GM21526 (cell line): ENCODE results near the gene ATP1A3.
"Not testable (repeated sequence)": the region's sequence is repeated elsewhere in the genome, so short reads cannot be mapped to it uniquely, and the experiment has no call there.

Source experiments
- ATAC-seq: cut with Tn5 transposase; IDR thresholded peaks from one replicate; pipeline ENCODE4 v1.9.1; 2021; ENCODE audit warnings: moderate library complexity; ENCODE audit not compliant: unreplicated experiment, low FRiP score

The ATP1A3 gene

DNA sequence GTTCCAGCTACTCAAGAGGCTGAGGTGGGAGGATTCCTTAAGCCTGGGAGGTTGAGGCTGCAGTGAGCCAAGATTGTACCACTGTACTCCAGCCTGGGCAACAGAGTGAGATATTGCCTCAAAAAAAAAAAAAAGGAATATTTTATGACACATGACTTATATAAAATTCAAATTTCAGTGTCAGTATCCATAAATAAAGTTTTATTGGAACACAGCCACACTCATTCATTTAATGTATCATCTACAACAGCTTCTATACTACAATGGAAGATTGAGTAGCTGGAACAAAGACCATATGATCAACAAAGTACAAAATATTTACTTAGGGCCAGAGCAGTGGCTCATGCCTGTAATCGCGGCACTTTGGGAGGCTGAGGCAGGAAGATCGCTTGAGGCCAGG, 18.7 kb upstream of the ATP1A3 start:
- ATAC-seq = not testable (repeated sequence)

DNA sequence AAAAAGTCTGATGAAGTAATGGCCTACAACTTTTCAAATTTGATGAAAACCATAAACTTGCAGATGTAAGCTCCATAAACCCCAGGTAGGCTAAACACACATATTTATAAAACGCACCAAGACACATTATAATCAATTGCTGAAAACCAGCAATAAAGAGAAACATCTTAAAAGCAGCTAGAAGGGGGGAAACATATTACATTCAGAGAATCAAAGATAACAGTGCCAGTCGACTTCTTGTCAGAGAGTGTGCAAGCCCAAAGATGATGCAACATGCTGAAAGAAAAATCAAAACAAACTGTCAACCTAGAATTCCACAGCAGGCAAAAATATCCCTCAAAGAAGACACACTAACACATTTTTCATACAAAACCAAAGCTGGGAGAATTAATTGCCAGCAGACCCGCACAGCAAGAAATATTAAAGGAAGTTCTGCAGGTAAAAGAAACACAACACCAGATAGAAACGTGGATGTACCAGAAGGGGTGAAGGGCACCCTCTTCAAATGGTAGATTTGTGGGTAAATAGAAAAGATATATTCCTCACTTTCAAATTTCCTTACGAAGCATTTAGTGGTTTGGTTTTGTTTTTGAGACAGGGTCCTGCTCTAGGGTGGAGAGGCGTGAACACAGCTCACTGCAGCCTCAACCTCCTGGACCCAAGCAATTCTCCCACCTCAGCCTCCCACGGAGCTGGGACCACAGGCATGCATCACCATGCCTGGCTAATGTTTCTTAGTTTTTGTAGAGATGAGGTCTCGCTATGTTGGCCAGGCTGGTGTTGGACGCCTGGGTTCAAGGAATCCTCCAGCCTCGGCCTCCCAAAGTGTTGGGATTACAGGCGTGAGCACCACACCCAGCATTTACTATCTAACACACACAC, 16.5 kb upstream of the ATP1A3 start:
- ATAC-seq = no peak

DNA sequence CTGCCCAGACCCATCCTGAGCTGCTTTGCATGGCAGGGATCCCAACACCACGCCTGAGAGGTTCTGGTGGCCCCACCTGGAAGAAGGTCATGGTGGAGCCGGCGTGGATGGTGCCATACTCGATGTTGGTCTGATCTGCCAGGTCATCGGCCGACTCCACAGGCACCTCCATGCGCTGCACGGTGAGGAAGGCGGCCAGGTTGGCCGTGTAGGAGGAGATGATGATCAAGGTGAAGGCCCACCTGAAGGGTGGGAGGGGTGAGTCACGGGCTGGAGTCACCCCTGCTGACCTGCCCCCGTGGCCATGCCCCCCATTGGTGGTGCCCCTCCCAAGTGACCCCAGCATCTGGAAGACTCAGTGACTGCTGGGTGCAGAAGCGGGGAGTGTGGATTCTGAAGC, 12.5 kb upstream of the ATP1A3 start:
- no peak for ATAC-seq

DNA sequence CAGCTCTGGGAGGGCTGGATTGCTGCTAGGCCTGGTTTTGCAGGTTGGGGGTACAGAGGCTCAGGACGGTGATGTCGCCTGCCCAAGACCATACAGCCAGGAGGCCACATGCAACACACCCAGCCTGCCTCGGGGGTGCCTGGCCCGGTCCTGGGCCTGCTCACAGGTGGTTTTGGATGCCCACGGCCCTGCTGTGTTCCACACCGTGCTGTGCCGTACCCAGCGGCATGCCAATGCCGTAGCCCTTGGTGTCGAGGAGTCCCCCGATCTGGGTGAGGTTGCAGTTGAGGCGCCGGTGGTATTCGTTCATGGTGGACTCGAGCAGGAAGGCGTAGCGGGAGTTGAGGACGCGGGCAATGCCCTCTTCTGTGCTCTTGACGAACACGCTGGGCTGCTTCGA, 11.5 kb upstream of the ATP1A3 start:
- no peak for ATAC-seq

DNA sequence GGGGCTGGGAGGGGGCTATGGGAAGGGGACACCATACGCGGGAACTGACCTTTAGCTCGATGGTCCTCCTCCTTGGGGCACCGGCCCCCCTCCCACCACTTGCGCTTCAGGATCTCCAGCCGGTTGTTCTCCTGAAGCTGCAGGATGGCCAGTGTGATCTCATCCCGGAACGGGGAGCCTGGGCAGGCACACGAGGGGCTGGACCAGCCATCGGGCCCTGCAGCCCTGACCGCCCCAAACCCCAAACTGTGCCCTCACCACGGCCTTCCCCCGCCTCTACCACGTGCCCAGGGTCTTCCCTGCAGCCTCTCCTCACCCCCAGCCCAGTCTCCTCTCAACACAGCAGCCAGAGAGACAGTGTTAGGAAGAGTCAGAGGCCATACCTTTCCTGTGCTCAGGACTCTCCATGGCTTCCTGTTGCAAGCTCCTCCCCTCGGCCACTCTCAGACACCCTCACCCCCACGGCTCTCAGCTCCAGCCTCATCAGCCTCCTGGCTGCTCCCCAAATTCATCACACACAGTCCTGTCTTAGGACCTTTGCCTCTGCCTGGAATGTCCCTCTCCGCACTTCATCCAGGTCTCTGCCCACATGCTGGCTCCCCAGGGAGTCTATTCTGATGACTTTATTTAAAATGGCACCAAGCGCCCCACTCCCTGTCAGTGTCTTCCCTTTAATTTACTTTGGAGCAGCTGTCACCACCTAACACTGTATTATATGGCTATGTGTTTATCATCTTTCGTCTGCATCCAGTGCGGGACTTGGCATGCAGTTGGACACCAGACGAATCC, 9.7 kb upstream of the ATP1A3 start:
- no peak for ATAC-seq

DNA sequence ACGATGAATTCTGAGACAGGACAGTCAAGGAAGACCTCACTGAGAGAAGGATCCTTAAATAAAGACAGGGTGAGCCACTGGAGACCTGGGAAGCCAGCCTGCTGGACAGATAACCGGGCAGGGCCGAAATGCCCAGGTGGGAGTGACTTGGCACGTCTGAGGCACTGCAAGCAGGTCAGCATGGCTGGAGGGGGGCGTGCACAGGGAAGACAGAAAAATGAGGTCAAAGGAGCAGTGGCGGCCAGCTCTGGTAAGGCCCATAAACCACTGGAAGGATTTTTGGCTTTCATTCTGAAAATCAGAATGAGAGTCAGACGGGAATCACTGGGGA, 5.8 kb upstream of the ATP1A3 start:
- no peak for ATAC-seq

DNA sequence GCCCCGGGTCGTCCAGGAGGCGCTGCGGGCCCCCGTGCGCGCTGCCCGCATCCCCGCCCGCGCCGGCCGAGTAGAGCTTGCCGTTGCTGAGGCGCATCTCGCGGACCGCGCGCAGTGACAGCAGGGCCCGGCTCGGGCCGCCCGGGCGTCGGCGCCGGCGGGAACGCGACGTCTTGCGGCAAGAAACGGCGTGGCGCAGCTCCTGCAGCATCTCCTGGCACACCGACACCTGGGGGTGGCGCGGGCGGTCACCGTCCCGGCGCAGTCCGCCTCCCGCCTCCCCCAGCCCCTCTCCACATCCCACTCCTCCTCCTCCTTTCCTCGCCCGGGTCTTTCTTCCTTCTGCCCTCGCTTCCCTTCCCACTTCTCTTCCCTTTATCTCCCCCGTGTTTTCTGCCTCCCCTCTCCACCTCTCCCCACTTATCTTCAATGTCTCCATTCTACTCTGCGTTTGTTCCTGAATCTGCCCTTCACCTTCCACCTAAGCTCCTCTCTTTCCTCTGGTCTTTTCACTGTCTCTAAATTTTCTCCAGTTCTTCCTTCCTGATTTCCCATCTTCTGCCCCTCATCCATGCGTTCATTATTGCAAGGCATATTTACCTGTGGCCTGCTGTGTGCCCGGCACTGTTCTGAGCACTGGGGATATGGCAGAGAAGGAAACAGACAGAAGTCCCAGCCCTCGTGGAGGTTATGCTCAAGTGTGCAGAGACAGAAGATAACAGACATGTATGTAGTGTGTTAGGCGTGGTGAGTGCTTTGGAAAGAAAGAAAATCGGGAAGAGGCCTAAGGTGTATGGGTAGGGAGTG, 5.2 kb upstream of the ATP1A3 start:
- ATAC-seq = no peak

DNA sequence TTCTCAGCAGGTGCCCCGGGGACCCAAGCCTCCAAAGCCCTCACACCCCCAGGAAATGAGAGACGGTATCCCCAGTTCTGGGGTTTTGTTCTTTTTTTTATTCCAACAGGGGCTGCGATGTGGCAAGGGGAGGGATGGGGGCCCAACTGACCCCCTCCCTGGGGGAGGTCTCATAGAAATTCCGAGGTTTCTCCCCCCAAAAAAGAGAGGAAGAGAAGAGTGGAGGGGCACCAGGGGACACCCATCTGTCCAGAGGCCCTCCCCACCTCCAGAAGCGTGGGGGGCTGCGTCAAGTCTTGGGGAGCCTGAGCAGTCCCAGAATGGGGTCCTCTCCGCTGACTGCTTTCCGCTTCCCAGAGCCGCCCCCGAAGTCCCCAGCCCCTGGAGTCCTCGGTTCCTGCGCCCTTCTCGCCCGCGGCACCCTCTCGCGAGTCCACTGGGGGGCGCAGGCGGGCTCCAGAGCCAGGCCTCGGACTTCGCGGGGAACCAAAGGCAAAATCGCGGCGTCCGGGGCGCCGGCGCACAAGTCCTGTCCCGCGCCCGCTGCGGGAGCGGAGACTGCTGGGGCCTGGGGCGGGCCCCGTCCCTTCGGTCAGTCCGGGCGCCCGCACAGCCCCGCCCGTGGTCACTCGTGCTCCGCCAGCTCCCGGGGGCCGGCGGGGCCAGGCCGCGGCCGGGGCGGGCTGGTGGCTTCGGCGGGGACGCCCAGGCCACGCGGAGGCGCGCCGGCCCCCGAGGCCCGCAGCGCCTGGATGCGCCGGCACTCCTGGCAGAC, 4.4 kb upstream of the ATP1A3 start:
- no peak for ATAC-seq

DNA sequence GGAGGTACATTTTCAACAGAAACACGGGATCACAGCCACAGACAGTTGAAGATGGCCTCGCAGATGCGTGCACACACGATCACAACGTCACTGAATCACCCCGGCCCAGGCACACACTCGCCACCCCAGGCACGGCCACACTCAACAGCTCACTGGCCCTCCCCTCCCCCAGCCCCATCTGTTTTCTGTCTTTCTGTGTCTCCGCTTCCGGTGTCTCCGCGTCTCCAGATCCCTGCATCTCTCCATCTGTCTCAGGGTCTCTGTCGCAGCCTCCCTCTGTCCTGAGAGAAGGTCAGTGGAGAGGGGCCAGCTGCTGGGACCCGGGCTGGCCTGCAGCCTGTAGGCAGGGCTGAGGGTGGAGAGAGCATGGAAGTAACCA, 3.8 kb upstream of the ATP1A3 start:
- no peak for ATAC-seq

DNA sequence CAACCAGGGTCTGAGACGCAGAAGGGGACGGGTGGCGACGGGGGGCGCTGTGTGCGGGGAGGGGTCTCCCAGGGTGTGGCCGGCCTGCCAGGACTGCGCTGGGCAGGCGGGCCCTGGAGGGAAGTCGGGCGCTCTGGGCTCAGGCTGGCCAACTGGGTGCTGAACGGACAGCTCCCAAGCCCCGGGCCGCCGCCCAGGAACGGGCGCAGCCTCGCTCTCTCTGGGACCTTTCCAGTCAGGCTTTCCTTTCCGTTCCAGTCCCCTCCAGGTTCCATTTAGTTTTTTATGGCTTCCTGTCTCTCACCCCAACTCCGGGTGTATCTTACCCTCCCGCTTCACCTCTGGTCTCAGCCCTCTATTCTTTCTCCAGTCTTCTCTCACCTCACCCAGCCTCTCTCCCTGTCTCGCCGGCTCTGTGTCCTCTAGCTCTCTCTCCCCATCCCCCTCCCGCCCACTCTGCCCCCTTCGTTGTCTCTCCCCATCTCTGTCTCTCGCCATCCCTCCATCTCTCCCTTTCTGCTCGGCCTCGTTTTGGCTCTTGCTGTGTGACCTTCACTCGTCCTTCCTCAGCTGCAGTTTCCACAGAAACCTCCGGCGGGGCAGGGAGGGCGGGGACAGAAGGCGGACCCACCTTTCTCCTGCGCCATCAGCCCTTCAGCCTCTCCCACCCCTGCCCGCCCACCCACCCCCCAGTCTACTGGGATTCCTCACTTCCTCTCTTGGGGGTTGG, 3.3 kb upstream of the ATP1A3 start:
- ATAC-seq = no peak

DNA sequence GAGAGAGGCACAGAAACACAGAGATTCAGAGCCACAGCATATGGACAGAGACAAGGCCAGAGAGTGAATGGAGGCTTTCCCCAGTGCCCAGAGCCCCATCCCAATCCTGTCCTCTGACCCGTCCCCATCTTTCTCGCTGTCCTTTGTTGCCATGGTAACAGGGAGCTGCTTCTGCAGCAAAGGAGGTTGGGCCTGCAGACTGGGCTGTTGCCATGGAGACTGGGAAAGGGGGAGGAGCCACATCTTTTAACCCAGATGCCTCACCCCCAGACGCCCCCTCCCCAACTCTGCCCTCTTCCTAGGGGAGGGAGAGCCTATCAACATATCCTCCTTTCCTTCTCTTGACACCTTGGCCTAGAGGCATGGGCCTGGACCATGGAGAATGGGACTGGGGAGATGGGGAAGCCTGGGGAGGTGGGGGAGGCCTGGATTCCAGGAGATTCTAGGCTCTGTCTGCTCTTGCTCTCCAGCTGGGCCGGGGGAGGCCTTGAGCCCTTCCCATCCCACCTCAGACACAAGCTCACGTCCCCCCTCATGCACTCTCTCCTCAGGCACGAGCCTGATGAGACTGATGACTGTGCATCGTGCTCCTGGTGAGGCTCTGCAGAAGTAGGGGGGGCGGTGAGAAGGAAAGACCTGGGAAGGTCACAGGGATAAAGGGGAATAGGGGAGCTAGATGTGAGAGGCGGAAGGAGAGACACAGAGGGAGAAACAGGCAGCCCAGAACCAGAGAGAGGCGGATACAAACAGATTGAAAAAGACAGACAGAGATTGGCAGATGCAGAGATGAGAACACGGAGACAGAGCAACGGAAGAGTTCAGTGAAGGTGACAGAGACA, 2.1 kb upstream of the ATP1A3 start:
- no peak for ATAC-seq

DNA sequence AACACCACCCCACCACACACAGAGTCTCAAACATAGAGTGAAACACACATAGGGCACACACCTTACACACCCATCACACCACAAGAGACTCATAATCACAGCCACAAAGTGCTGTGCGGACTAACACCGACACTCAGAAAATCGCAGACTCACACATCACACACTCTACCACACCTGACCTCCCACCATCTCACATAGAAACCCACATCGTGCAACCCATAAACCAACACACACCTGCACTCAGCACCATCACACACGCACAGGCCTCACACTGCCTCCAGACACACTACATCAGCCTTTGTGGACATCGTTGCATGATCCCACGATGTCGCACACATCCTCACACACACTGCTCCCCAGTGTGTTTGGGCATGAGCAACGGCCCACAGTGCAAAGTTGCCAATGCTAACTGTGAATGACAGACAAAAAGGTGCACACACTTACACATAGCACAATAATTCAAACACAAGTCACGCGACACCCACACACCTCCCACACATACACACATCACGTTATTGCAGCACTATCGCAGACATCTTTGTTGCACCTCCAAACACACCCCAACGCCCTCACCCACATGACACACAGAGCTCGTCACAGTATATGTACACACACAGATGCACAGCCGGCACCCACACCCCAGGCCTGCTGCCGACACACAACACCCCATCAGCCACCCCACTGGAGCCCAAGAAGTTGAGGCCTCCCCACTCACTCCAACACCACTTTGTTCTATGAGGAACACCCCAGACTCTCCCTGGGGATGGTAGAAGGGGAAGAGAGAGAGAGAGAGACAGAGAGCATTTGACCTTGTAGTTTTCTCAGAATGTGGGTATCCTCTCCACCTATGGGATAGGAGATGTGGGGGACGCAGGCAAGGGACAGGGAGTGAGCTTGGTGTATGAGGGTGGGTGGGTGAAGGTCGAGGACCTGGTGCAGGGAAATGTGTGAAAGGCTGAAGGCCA, 1.2 kb upstream of the ATP1A3 start:
- no peak for ATAC-seq

DNA sequence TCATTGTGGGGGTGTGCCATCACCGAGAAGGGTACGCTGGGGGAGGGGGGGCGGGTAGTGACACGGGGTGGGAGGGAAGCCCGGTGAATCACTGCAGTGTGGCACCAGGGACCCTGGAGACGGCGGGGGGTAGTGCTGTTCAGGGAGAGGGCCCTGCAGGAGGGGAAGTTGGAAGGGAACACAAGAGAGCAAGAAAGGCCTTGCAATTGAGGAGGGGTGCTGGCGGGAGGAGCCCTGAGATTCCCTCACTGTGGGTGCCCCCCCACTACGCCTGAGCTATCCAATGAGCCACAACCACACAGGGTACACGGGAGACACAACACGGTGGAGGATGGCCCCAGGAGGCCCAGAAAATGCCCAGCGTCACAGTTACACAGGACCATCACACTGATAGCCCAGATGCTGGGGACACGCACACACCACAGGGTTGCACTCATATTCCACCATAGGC, 516 bp upstream of the ATP1A3 start:
- ATAC-seq = no peak

DNA sequence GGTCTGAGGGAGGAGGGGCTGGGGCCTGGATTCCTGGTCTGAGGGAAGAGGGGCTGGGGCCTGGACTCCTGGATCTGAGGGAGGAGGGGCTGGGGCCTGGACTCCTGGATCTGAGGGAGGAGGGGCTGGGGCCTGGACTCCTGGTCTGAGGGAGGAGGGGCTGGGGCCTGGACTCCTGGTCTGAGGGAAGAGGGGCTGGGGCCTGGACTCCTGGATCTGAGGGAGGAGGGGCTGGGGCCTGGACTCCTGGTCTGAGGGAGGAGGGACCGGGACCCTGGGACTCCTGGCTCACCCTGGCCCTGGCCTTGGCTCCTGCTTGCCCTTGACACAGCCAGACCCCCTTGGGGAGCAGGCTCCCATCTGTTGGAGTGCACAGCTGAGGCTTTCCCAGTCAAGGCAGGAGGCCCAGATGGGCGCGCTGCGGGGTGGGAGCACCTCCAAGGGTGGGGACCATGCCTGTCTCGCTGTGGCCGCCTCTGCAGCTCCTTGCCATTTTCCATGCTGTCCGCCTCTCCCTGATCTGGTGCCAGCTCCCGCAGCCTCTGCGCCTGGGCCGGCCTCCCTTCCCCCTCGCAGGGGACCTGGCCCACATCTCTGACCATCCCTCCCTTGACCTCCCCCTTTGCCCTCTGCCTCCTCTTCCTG, 2.0 kb downstream of the ATP1A3 start:
- ATAC-seq = not testable (repeated sequence)

DNA sequence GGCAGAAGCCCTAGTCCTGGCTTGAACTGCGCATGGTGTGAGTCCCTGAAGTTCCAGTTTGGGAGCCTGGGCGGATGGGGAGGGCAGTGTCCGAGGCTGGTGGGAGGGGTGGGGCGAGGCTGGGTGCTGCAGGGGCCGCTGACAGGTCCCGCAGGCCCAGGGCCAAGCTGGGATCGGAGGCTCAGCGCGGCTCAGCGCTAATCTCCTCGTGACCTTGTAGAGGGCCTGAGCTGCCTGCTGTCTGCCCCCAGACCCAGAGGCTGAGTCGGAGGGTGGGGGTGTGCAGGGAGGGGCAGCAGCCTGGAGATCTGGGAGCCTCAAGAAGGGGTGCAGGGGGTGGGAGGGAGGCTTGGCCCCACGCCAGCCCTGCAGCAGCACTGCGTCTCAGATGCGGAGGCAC, 3.0 kb downstream of the ATP1A3 start:
- ATAC-seq = no peak

DNA sequence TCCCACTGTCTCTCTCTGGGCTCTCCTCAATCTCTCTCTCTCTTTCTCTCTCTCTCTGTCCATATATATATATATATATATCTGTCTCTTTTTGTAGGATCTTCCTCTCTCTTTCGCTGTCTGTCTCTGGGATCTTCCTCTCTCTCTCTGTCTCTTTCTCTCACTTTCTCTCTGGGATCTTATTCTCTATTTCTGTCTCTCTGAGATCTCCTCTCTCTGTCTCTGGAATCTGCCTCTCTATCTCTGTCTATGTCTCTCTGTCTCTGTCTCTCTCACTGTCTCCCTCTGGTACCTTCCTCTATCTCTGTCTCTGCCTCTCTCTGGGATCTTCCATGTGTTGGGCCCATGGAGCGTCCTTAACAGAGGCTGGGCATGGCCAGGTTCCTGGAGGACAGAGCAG, 3.4 kb downstream of the ATP1A3 start:
- no peak for ATAC-seq

DNA sequence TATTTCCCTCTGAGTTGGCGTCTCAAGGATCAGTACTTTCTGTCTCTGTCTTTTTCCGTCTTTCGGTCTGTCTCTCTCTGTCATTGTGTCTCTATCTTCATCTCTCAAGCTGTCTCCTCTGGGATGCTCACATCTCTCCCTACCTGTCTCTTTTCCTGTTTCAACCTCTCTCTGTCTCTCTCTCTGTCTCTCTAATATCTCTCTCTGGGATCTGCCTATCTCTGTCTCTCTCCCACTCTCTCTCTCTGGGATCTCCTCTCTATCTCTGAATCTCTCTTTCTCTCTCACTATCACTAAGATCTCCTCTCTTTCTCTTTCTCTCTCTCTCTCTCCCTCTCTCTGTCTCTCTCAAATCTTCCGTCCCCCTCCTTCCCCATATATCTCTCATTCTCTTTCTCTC, 4.0 kb downstream of the ATP1A3 start:
- ATAC-seq = no peak
